IPS DF 19.7 (cell line): Measurements from ENCODE around the gene DTNA.
A peak's percentile ranks its signal among the peaks of the same experiment; 100 is the strongest.
"Not testable (repeated sequence)": the region's sequence is repeated elsewhere in the genome, so short reads cannot be mapped to it uniquely, and the experiment has no call there.

Experiments
- DNase-seq: peaks from one replicate; pipeline ENCODE4 v3.0.0-alpha.2; 2013; ENCODE audit warnings: low read depth, low spot score

Gene DTNA

GRCh38 chr18:34723143-34723542 lies 13.0 kb downstream of the DTNA start:
- DNase-seq: no peak

DNA sequence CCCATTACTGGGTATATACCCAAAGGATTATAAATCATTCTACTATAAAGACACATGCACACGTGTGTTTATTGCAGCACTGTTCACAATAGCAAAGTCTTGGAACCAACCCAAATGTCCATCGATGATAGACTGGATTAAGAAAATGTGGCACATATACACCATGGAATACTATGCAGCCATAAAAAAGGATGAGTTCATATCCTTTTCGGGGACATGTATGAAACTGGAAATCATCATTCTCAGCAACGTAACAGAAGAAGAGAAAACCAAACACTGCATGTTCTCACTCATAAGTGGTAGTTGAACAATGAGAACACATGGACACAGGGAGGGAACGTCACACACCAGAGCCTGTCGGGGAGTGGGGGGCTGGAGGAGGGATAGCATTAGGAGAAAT lies 15.6 kb downstream of the DTNA start:
- DNase-seq: not testable (repeated sequence)

GRCh38 chr18:34726286-34727004 lies 16.3 kb downstream of the DTNA start:
- no peak for DNase-seq

- DNase-seq: peak; percentile 61
These were observed 19.2 kb downstream of the DTNA start for GRCh38 chr18:34729264-34729663.

- DNase-seq: no peak
These were observed 19.8 kb downstream of the DTNA start for GRCh38 chr18:34729740-34730355.

DNA sequence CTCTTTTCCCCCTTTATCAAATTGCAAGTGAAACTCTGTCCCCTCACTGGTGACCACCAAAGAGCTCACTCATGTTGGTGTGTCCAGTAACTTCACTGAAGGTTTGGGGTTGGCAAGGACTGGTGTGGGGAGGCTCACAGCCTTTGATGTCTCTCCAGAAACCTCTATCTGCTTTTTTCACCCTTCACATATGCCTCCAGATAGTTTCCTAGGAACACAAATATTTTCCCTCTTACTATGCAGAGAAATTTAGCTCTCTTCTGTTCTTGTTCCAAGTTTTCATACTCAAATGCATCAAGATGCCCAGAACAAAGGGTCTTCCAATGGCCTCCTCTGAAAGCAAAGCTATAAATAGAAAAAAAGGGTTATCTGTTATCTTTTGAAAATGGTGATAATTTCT lies 20.7 kb downstream of the DTNA start:
- no peak for DNase-seq

DNA sequence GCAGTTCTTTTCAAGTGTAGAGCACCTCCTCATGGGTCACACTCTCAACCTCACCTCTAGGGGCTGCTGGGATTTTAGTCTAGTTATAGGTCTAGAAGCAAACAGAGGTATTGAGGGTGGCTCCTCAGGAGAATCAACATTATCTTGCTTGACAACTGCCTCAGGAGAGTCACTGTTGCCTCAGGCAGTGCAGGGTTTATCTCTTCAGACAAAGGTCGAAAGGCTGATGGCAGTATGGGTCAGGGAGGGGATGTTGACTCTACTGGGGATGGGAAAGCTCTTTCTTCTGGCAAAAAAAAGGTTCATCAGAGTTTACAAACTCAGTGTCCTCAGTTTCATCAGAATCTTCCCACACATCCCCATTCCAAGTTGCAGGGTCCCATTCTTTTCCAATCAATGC lies 24.0 kb downstream of the DTNA start:
- no peak for DNase-seq

DNA sequence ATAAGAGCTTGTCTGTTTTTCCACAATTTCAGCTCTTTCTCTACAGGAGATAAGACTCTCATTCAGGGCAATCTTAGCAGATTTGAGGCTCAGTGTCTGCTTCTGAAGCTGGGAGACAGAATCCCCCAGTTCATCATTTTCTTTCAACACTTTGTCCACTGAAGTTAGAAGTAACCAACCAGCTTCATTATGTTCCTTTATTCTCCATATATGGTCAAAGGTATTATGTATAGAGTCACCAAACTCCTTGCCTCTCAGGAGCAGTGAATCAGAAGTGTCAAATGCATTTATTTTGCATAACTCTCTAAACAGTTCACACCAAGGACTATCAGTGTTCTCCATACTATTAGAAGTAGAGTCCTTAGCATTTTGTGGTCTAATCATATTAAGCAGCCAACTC lies 24.4 kb downstream of the DTNA start:
- not testable (repeated sequence) for DNase-seq

DNA sequence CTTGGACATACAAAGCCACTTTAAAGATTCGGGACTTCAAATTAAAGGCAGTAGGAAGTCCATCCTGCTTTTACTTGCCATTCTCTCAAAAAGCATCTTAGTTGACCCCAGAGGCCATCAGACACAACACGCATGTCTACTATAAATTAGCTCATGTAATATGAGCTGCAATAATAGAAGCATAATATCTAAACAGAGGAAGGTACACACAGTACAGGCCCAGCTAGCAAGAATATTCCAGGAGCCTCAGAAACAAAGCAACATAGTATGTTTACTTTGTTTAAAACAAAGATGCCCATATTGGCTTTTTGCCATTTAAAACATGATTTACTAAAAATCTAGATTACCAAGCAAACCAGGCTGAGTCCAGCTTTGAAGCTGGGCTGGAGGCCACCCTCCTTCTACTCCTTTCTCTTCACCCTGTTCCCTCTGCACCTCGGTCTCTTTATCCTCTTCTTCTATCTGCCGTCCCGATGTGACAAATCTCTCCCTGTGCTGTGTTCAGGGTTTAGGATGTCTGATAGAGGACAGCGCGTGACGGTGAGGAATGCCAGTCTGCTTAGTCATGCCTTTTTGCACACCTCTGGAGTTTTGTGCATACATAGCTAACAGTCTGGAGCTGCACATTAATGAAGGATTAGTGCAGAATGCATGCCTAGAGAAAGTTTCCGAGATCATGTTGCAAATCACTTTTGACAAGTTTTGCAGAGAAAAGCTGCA lies 28.2 kb downstream of the DTNA start:
- DNase-seq: no peak

DNA sequence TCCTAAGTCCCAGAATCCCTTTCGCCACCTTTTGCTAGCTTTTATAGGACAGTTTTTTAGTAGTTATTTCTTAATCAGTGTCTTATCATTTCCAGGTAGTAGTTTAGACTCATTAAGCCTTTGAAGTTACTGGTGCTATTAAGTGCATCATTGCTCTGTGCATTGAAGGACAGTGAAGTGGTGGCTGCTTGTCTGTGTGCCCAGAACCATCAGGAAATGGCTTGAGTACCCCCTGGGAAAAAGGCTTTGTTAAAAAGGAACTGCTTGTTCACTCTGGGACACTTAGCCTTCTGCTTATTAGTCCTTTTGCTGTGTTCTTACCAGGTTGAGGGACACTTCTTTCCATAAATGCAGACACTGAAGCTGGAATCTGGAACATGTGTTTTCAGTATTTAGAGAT lies 30.0 kb downstream of the DTNA start:
- DNase-seq: no peak

- DNase-seq: no peak
These were observed 30.6 kb downstream of the DTNA start for GRCh38 chr18:34740724-34741123.

DNA sequence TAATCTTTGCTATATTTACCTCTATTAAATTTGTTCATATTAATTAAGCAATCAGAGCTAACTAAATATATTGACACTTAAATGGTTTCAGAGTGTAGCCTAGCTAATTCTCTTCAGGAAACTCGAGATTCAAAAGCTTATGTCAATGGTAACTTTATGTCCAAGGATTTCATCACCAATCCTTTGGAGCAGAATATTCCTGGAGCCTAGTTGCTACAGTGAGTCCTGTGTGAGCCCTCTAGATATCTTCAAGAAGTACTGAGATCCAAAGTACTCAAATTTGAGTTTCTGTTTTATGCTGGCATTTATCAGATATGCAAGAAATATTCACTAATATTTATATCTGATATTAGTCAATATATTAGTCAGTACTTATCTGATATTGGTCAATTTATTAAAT lies 31.3 kb downstream of the DTNA start:
- DNase-seq: no peak

DNA sequence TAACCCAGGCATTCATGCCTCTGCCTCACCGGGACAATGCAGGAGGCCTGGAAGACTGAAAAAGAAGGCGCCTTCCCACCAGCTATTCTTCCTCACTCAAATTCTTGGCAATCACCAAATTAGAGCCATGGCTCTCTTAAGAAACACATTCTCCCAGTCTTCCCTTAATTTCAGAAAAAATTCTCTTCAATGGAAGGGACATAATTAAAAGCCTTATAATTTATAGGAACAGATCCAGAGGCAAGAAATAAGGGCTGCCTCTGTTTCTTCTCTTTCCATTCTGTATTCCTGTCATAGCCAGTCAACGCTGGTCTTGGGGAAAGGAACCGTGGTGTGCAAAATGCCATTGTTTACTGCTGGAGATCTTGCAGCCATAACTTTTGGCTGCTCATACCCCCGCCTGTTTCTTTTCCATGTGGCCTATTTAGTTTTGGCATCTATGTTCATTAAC lies 32.8 kb downstream of the DTNA start:
- no peak for DNase-seq

DNA sequence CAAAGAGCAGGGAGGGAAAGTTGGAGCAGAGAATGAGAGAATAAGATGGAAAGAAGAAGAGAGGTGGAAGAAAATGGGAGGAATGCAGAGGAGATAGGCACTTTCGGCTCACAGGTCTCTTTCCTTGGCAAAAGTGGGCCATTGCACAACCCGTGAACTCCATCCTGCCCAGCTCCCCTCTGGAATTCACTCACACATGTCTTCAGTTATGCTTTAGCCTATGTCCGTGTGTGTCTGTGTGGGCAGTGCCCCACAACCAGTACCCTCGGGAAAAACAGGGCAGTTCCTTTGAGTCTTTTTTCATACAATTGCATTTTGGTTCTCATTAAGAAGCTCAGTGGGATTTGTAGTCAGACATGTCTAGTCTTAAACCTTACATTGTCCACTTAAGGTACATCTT lies 34.5 kb downstream of the DTNA start:
- DNase-seq: no peak

DNA sequence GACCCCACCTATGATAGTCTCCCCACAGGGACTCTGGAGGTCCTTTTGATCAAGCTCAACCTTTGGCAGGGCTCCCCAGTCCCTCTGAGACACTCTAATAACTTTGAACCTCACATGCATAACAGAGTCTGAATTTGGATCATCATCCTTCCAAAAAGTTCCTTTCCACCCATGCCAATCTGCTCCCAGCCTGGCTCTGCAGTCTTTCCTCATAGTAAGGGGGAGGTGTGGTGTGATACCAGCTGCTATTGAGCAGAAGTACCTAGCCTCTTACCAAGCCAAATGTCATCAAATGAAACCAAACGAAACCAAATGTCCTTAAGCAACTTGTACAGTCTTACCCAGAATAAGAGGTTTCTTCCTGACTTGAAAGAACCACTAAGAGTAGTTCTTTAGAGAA lies 36.5 kb downstream of the DTNA start:
- no peak for DNase-seq

- no peak for DNase-seq
These were observed 39.6 kb downstream of the DTNA start for GRCh38 chr18:34749721-34750120.

DNA sequence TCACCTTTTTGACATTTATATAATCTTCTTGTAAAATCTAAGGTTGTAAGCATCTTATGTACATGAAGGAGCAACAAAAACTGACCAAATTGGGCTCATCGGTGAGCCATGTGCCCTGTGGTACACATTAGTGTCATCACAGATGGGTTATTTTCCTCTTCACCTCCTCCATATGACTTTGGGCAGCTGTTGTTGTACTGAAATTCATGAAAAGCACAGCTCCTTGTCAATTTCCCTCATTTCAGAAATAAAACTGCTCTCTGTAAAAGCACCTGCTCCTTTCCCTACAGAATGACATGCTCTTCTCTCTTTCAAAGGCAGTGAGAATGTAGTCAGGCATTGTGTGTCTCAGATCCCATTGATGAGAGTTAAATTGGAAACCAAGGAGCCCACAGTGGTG lies 42.0 kb downstream of the DTNA start:
- no peak for DNase-seq

GRCh38 chr18:34754300-34754699 lies 44.2 kb downstream of the DTNA start:
- DNase-seq: no peak

- DNase-seq: no peak
These were observed 47.6 kb downstream of the DTNA start for GRCh38 chr18:34757666-34758065.

DNA sequence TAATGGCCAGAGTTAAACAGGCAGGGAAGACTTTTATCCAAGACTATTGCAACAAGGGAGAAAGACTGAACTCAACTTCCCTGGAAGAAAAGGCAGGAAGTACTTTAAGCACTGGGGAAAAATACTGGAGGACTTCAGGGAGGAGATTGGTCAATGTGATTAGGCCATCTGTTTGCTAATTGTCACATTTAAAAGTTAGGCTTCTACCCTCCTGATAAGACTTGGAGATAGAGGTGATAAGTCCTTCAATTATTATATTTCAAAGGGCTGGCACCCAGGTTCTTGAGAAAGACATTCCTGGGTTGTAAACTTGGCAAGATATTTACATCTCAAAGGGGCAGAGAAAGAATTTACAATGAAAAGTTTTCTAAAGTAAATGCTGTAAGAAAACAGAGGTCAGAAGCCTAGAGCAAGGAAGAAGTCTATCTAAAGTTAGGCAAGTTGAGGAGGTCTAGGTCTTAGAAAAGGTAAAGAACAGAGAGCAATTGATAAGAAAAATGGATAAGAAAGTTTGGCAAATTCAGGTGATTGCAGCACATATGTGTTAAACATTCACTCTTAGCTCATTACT lies 48.4 kb downstream of the DTNA start:
- no peak for DNase-seq

- DNase-seq: no peak
These were observed 50.3 kb downstream of the DTNA start for GRCh38 chr18:34760444-34760843.

DNA sequence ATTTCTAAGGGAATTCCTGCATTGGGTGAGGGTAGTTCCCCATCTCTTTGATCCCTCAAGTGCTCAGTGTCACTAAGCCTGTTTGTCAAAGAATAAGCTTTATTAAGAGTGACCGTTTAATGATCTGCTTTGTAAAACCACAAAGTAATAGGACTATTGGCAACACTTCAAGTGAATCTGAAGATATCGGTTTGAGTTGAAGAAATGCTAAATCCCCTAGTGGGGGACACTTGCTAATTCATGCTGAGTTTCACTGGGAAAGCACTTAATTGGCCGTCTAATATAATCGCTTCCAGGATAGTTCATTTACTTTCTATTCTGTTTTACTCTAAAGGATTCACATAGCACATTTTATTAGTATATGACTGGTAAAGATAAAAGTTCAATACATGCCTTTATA lies 54.4 kb downstream of the DTNA start:
- DNase-seq: no peak

DNA sequence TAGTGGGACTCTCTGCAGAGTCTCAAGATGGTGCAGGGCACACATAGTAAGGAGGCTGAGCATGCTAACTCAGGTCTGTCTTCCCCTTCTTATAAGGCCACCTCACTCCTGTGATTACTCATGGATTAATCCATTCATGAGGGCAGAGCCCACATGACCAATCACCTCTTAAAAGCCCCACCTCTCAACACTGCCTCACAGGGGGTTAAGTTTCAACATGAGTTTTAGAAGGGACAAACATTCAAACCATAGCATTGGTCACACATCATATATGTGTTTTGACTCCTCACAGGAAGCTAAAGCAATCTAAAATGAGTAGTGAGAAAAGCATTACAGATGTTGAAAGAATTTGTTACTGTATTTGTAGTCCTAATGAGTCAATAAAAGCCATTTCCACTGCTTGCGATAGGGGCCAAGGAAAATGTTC lies 57.5 kb downstream of the DTNA start:
- DNase-seq: no peak
